ENCODE measurements around the gene C16orf95.

- TF ChIP-seq CTCF (IDR thresholded peaks at IDR 0.05) (no peak), POLR2A (IDR thresholded peaks at IDR 0.05) (no peak)
These were observed 19.4 kb upstream of the C16orf95 start for GRCh38 chr16:87336434-87337240.
